Smooth muscle cell (in vitro differentiated cells): ENCODE data around the gene CIP2A. TPM values are rescaled to one million over a fixed set of nuclear protein-coding genes. Genes with fewer than 3 reads are reported as not detected.

Source experiments
- DNase-seq: peaks from one replicate; lab custom pipeline; 2025; ENCODE audit not compliant: unreplicated experiment; lab: John Stamatoyannopoulos, UW
- H2AFZ ChIP-seq: fragments of 200-600 bp; sonication (generic); 2 replicates; pipeline ENCODE4 v1.6.0; 2016; ENCODE audit warnings: antibody characterized with exemption, low read depth, mild to moderate bottlenecking
- H3F3A ChIP-seq: fragments of 200-600 bp; sonication (generic); 2 replicates; pipeline ENCODE4 v1.6.0; 2017; ENCODE audit warnings: antibody characterized with exemption, low read depth
- H3K27ac ChIP-seq: fragments of 200-600 bp; sonication (generic); 2 replicates; pipeline ENCODE4 v1.5.1; 2016; ENCODE audit warnings: low read depth, mild to moderate bottlenecking
- H3K27me3 ChIP-seq: fragments of 200-600 bp; sonication (generic); 2 replicates; pipeline ENCODE4 v1.6.1; 2016; ENCODE audit warnings: low read depth, mild to moderate bottlenecking
- H3K36me3 ChIP-seq: fragments of 200-600 bp; sonication (generic); 2 replicates; pipeline ENCODE4 v1.5.1; 2016; ENCODE audit warnings: low read depth
- H3K4me1 ChIP-seq: fragments of 200-600 bp; sonication (generic); 2 replicates; pipeline ENCODE4 v1.5.1; 2016; ENCODE audit warnings: low read depth
- H3K4me2 ChIP-seq: fragments of 200-600 bp; sonication (generic); 2 replicates; pipeline ENCODE4 v1.6.0; 2016; ENCODE audit warnings: mild to moderate bottlenecking
- H3K4me3 ChIP-seq: fragments of 200-600 bp; sonication (generic); 2 replicates; pipeline ENCODE4 v1.5.1; 2016; ENCODE audit warnings: mild to moderate bottlenecking
- H3K79me2 ChIP-seq: fragments of 200-600 bp; sonication (generic); 2 replicates; pipeline ENCODE4 v1.6.0; 2016; ENCODE audit warnings: low read depth, mild to moderate bottlenecking
- H3K9ac ChIP-seq: fragments of 200-600 bp; sonication (generic); 2 replicates; pipeline ENCODE4 v1.6.0; 2016; ENCODE audit warnings: low read depth
- H3K9me3 ChIP-seq: fragments of 200-600 bp; sonication (generic); replicated peaks from 2 replicates; pipeline ENCODE4 v1.5.1; 2016; ENCODE audit warnings: low read depth
- H4K20me1 ChIP-seq: fragments of 200-600 bp; sonication (generic); 2 replicates; pipeline ENCODE4 v1.6.0; 2016; ENCODE audit warnings: low read depth
- WGBS: methylation state at CpG from one replicate; pipeline ENCODE4 v1.1.7; 2016; ENCODE audit warnings: low lambda C conversion rate; 5-methylcytosine and 5-hydroxymethylcytosine counted together
- polyA plus RNA-seq: library from polyadenylated mRNA; unstranded; fragments of >200 nt; fragmentation: Nextera tagmentation; extraction: Ambion mirVana; gene quantifications from 2 replicates; pipeline ENCODE4 v1.2.1, GENCODE V29; 2016
- small RNA-seq: library from RNA; depleted of rRNA; stranded (forward); fragments of <200 nt; gene quantifications from one replicate; pipeline ENCODE3, GENCODE V24; 2014
- total RNA-seq: library from RNA; depleted of rRNA; stranded (reverse); fragments of >200 nt; gene quantifications from 2 replicates; pipeline ENCODE4 v1.2.3, GENCODE V29; 2014
- TF ChIP-seq, protein P1 (sequence below): fragments of 200-600 bp; sonication (generic); IDR thresholded peaks from 2 replicates; pipeline ENCODE4 v1.5.1; 2017; ENCODE audit warnings: borderline replicate concordance, mild to moderate bottlenecking, antibody characterized with exemption; ENCODE audit not compliant: insufficient read depth, poor library complexity, severe bottlenecking

Gene CIP2A
- total and polyA plus RNA-seq, 2 experiments from 2014 or later, result 3.3 to 7.4 TPM

DNA sequence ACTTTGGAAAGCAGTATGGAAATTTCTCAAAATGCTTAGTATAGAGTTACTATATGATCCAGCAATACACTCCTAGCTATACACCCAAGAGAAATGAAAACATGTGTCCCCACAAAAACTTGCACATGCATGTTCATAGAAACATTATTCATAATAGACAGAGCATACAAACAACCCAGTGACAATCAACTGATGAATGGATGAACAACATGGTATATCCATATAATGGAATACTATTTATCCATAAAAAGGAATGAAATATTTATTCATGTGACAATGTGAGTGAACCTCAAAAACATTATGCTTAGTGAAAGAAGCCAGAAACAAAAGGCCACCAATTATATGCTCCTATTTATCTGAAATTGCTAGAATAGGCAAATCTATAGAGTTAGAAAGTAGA lies 85.5 kb downstream of the CIP2A start:
- TF ChIP-seq, protein P1, sequence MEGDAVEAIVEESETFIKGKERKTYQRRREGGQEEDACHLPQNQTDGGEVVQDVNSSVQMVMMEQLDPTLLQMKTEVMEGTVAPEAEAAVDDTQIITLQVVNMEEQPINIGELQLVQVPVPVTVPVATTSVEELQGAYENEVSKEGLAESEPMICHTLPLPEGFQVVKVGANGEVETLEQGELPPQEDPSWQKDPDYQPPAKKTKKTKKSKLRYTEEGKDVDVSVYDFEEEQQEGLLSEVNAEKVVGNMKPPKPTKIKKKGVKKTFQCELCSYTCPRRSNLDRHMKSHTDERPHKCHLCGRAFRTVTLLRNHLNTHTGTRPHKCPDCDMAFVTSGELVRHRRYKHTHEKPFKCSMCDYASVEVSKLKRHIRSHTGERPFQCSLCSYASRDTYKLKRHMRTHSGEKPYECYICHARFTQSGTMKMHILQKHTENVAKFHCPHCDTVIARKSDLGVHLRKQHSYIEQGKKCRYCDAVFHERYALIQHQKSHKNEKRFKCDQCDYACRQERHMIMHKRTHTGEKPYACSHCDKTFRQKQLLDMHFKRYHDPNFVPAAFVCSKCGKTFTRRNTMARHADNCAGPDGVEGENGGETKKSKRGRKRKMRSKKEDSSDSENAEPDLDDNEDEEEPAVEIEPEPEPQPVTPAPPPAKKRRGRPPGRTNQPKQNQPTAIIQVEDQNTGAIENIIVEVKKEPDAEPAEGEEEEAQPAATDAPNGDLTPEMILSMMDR, result no peak
- no peaks in the 10 kb centered on the region for H3K9me3 ChIP-seq
- H3K79me2 ChIP-seq, result no peaks in the 10 kb centered on the region
- no peak for DNase-seq
- H3K36me3 ChIP-seq, result no peaks in the 10 kb centered on the region
- no peak overlapping the region for H2AFZ ChIP-seq
- H4K20me1 ChIP-seq, result no peaks in the 10 kb centered on the region
- no peaks in the 10 kb centered on the region for H3K27me3 ChIP-seq
- H3K4me2 ChIP-seq, result no peak overlapping the region
- no peak overlapping the region for H3K27ac ChIP-seq
- no peaks in the 10 kb centered on the region for H3F3A ChIP-seq
- H3K4me1 ChIP-seq, result no peaks in the 10 kb centered on the region
- H3K4me3 ChIP-seq, result no peak overlapping the region
- H3K9ac ChIP-seq, result no peak overlapping the region

DNA sequence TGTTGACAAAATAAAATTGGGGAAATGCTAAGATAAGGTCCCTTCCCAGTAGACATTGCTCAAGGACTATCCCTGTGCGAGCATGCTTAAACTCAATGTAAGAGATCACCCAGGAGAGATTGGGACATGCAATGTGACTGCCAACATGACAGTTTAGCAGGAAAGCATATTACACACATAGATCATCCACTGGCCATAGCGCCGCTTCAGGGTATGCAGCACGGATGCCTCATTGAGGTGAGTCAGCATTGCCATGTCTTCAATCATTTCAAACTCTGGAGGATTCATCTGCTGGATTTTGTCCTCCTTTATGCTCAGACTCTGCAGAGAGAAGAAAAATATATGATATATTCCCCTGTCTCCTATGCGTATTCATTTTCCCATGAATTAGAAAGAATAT lies 87.7 kb downstream of the CIP2A start:
- 86% methylated on average over 5 of the region's 5 CpGs for WGBS
- no peak overlapping the region for H3K9ac ChIP-seq
- no peak overlapping the region for H2AFZ ChIP-seq
- H3K27me3 ChIP-seq, result no peaks in the 10 kb centered on the region
- H4K20me1 ChIP-seq, result no peaks in the 10 kb centered on the region
- H3K4me2 ChIP-seq, result no peak overlapping the region
- no peak for DNase-seq
- H3K4me1 ChIP-seq, result no peaks in the 10 kb centered on the region
- no peak overlapping the region for H3K4me3 ChIP-seq
- H3F3A ChIP-seq, result no peaks in the 10 kb centered on the region
- no peaks in the 10 kb centered on the region for H3K36me3 ChIP-seq
- no peak overlapping the region for H3K27ac ChIP-seq
- H3K79me2 ChIP-seq, result no peaks in the 10 kb centered on the region
- no peaks in the 10 kb centered on the region for H3K9me3 ChIP-seq
- TF ChIP-seq, protein P1, result no peak

DNA sequence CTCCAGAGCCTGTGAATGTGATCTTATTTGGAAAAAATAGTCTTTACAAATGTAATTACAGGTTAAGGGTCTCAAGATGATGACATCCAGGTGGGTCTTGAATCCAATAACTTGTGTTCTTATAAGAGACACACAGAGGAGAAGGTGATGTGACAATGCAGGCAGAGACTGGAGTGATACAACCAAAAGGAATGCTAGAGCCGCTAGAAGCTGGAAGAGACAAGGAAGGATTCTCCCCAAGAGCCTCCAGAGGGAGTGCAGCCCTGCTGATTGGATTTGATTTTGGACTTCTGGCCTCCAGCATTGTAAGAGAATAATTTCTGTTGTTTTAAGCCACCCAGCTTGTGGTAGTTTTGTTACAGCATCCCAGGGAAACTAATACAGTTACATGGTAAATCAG lies 88.5 kb downstream of the CIP2A start:
- no peak overlapping the region for H3K27ac ChIP-seq

More for the DNA sequence above, 88.5 kb downstream of the CIP2A start:
- Histone ChIP-seq H3K4me1 (no peaks in the 10 kb centered on the region), H3K9me3 (no peaks in the 10 kb centered on the region), H3F3A (no peaks in the 10 kb centered on the region), H2AFZ (no peak overlapping the region), H3K4me3 (no peak overlapping the region), H3K36me3 (no peaks in the 10 kb centered on the region), H3K79me2 (no peaks in the 10 kb centered on the region), H3K4me2 (no peak overlapping the region), H3K9ac (no peak overlapping the region), H4K20me1 (no peaks in the 10 kb centered on the region), H3K27me3 (no peaks in the 10 kb centered on the region)
- TF ChIP-seq, protein P1, result no peak
- WGBS, result 57% methylated on average over 1 of the region's 1 CpG
- DNase-seq, result no peak

Small RNA genes lying within 50 kb of the gene (small RNA-seq; reads per million reads assigned to genes)
- gene RF00156, result not detected

Other genes with a start within 250 kb of the CIP2A start
- gene MYH15, start 78.8 kb downstream of the CIP2A start, total RNA-seq, result 0.18 TPM in 1 of 2 replicates, not detected in the other
- gene MYH15, start 78.8 kb downstream of the CIP2A start, polyA plus RNA-seq, result not detected in 2 replicates
- 13.8 and 15.4 TPM in 2 replicates for gene DZIP3, start 284 bp upstream of the CIP2A start, total RNA-seq
- 5.2 and 6.2 TPM in 2 replicates for gene DZIP3, start 284 bp upstream of the CIP2A start, polyA plus RNA-seq
- gene RETNLB, start 168.0 kb upstream of the CIP2A start, total RNA-seq, result not detected in 2 replicates
- not detected in 2 replicates for gene RETNLB, start 168.0 kb upstream of the CIP2A start, polyA plus RNA-seq
- gene TRAT1, start 233.3 kb upstream of the CIP2A start, total RNA-seq, result not detected in 2 replicates
- not detected in 2 replicates for gene TRAT1, start 233.3 kb upstream of the CIP2A start, polyA plus RNA-seq